Measurements from ENCODE around the gene NAV2.

Gene NAV2

DNA sequence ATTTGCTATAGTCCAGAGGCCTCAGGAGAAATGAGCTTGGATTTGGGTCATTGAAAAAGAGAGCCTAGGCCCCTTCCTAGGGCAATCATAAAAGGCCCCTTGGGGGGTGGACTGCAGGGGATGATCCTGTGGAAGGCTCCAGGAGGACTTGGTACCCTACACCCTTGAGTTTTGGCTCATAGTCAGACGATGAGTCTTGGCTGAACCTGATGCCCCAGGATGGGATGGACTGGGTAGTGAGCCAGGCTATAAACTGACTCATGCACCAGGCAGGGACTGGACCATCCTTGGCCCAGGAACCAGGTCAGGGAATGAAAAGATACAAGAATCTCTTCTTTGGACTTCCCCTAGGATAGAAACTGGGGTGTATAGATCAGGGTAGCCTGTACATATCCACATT is 54.2 kb downstream of the NAV2 start:
- DNase-seq (ENCODE audit: low read depth): no peak
- TF ChIP-seq, protein P1, sequence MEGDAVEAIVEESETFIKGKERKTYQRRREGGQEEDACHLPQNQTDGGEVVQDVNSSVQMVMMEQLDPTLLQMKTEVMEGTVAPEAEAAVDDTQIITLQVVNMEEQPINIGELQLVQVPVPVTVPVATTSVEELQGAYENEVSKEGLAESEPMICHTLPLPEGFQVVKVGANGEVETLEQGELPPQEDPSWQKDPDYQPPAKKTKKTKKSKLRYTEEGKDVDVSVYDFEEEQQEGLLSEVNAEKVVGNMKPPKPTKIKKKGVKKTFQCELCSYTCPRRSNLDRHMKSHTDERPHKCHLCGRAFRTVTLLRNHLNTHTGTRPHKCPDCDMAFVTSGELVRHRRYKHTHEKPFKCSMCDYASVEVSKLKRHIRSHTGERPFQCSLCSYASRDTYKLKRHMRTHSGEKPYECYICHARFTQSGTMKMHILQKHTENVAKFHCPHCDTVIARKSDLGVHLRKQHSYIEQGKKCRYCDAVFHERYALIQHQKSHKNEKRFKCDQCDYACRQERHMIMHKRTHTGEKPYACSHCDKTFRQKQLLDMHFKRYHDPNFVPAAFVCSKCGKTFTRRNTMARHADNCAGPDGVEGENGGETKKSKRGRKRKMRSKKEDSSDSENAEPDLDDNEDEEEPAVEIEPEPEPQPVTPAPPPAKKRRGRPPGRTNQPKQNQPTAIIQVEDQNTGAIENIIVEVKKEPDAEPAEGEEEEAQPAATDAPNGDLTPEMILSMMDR (IDR thresholded peaks at IDR 0.05; ENCODE audit: insufficient read depth, low read depth, low read length, missing control alignments): no peak
- H3K4me3 ChIP-seq (ENCODE audit: low read depth, low read length): no peak overlapping the region

DNA sequence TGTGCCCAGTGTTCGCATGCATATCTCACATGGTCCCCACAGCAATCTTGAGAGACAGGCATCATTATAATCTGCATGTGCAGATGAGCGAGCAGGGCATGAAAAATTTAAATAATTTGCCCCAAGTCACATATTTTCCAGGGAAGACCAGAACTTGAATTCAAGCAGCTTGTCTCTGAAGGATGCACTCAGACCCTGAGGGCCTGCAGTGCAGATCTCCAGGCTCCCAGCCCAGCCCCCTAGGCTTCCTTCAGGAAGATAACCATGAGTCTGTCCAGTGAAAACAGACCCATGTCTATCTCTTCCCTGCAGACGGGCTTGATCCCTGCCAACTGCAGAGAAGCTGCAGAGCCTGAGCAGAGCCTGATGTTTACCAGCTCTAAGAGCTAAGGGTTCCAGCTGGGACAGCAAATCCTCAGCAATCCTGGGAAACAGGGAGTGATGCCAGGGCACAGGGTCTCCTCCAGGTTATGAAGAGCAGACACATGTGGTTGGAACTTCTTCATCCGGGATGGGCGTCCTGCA is 55.1 kb downstream of the NAV2 start:
- H3K4me3 ChIP-seq (ENCODE audit: low read depth, low read length): no peak overlapping the region
- TF ChIP-seq, protein P1 (IDR thresholded peaks at IDR 0.05; ENCODE audit: insufficient read depth, low read depth, low read length, missing control alignments): no peak
- no peak for DNase-seq (ENCODE audit: low read depth)

DNA sequence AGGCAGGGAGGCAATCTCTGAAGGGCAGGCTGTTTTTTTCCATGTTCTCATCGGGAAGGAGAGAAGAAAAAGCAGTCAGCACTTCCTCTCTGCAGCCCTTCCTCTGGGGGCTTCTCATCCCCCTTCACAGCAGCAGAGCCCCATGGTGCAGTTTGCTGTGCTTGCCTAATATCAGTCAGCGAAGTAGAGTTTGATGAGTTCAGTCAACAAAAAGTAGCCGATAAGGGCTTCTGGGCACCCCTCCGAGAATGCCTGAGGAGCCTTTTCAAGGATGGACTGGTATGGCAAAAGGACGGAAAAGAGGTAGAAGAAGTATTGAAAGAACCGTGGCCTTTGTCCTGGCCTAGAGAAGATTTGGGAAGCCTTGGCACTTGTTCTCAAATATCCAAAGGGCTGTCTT is 55.6 kb downstream of the NAV2 start:
- no peak overlapping the region for H3K4me3 ChIP-seq (ENCODE audit: low read depth, low read length)
- TF ChIP-seq, protein P1 (IDR thresholded peaks at IDR 0.05; ENCODE audit: insufficient read depth, low read depth, low read length, missing control alignments): no peak
- no peak for DNase-seq (ENCODE audit: low read depth)

DNA sequence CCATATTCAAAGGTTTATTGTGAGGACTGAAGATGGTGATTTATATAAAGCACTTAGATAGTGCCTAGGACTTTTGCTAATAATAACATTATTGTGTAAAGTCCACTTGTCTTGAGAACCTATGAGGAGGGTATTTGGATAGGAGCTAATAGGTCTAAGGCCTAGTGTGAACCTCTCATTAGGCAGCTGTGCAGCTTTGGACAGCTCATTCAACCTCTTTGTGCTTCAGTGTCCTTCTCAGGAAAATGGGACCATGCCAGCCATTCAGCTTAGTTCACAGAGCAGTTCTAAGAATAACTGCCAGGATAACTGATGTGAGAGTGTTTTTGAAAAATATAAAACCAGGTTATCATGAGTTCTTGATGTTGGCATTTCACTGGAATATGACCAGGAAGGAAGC is 56.2 kb downstream of the NAV2 start:
- TF ChIP-seq, protein P1 (IDR thresholded peaks at IDR 0.05; ENCODE audit: insufficient read depth, low read depth, low read length, missing control alignments): no peak
- DNase-seq (ENCODE audit: low read depth): no peak
- no peak overlapping the region for H3K4me3 ChIP-seq (ENCODE audit: low read depth, low read length)

DNA sequence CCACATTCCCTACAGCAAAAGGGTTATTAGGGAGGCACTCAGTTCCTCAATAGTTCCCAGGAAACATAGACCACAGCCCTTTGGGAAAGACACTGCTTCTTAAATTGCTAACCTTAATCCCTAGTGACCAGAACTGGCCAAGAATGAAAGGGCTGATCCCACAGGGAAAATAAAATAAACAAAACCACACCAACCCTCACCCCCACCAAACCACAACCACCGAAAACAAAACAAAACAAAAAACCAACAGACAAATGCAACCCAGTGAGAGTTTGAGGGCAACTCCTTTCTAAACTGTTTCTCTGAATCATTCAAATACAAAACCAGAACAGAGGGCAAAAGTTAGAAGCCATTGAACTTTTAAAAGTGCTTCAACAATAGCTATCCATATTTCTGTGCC is 57.2 kb downstream of the NAV2 start:
- no peak overlapping the region for H3K4me3 ChIP-seq (ENCODE audit: low read depth, low read length)
- peak; percentile 19 for DNase-seq (ENCODE audit: low read depth)
- TF ChIP-seq, protein P1 (IDR thresholded peaks at IDR 0.05; ENCODE audit: insufficient read depth, low read depth, low read length, missing control alignments): no peak

DNA sequence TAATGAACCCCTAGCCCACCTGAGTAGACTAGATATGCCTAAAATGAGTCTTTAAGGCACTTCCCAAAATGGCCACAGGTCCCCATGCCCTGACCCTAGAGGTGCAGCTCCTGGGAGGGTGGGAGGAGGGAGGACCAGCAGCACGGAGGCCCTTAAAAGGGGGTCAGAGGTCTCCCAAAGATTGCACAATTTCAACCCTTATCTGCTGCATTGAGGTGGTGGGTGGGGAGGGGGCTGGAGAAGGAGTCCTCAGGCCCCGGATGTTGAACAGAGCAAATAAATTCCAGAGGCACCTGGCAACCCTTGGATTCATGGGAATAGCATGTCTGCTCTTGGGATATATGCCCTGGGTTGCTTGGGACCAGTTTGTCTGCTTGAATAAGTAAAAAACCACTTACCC is 57.6 kb downstream of the NAV2 start:
- TF ChIP-seq, protein P1 (IDR thresholded peaks at IDR 0.05; ENCODE audit: insufficient read depth, low read depth, low read length, missing control alignments): no peak
- no peak for DNase-seq (ENCODE audit: low read depth)
- H3K4me3 ChIP-seq (ENCODE audit: low read depth, low read length): no peak overlapping the region

DNA sequence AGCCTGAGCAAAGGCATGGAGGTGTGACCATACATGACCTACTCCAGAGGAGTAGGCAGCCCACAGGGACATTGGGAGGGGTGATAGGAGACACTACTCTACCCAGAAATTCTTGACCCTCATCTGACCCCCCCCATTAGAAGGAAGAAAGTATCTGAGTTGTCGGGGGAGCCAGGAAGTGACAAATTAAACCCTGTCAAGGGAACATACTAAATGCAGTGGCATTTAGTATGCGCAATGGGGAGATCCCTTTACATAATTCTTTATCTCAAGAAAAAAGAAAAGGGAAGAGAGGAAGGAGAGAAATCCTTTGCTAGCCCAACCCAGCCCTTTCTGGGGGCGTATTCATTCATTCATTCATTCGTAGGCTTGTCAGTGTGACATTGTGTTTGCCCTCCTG is 58.8 kb downstream of the NAV2 start:
- DNase-seq (ENCODE audit: low read depth): no peak
- TF ChIP-seq, protein P1 (IDR thresholded peaks at IDR 0.05; ENCODE audit: insufficient read depth, low read depth, low read length, missing control alignments): no peak
- no peak overlapping the region for H3K4me3 ChIP-seq (ENCODE audit: low read depth, low read length)
